ENCODE data around the gene PLEKHG4.
A peak's percentile ranks its signal among the peaks of the same experiment; 100 is the strongest.

Gene PLEKHG4

DNA sequence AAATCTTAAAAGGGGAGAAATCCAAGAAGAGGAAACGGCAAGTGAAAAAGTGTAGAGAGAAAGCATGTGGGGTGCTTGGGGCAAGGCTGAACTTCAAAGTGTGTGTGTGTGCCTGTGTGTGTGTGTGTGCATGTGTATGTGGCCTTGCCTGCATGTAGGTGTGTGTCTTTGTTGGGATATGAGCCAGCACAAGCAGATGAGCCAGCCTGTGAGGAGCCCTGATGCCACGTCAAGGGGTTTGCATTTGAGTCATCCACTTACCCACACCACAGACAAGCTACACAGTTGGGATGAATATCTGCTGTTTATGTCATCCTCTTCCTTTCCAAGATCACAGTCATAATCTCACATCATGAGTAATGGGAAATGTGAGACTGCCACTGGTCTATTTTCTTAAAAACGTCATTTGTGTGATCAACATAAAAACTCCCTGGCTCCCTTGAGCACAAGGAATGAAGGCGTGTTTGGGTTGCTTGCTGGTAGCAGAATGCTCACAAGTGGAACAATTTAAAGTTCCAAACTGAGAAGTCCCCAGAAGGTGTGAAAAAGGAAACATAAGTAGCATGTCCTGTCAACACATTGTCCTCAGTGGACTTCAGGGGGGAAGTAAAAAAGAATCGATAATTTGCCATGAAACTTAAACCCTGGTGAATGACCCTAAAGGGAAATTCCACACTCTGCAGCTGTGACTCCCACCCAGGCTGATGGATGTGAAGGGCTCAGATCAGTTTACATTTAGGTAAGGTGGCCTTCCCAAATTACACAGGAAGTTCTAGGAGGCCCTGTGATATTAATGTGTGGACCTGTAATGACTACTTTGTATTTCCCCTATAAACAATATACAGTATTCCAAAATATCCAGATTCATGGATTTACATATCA lies 32.5 kb downstream of the PLEKHG4 start:
- no peak for DNase-seq (ENCODE audit: insufficient read length, low spot score)
- peak; percentile 95 for FAIRE-seq
- TF ChIP-seq POLR2A (IDR thresholded peaks at IDR 0.05; ENCODE audit: low read depth, low read length) (peak; percentile 13; the same call in 1 of the 2 replicates), POLR2AphosphoS5 (IDR thresholded peaks at IDR 0.05; ENCODE audit: low read depth, low read length) (no peak), SPI1 (IDR thresholded peaks at IDR 0.05; ENCODE audit: low read depth, low read length) (peak; percentile 25; the same call in 1 of the 2 replicates)

DNA sequence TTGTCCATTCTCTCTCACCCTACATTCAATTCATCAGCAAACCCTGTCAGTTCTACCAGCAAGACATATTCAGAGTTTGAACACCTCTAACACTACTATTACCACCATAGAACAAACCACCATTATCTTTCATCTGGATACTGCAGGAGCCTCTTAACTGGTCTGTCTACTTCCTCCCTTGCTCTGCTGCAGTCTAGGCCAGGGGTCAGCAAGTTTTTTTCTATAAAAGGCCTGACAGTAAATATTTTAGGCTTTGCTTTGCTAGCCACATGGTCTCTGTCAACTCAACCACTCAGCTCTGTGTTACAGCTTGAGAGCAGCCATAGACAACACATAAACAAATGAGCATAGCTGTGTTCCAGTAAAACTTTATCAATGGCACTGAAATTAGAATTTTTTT lies 33.4 kb downstream of the PLEKHG4 start:
- FAIRE-seq, result no peak
- DNase-seq (ENCODE audit: insufficient read length, low spot score), result no peak
- no peak for TF ChIP-seq TAF1 (IDR thresholded peaks at IDR 0.05; ENCODE audit: low read depth, low read length)
- TF ChIP-seq SPI1 (IDR thresholded peaks at IDR 0.05; ENCODE audit: low read depth, low read length), result no peak
- no peak for TF ChIP-seq PAX5 (IDR thresholded peaks at IDR 0.05; ENCODE audit: insufficient read depth, low read length, severe bottlenecking)
- TF ChIP-seq POU2F2 (IDR thresholded peaks at IDR 0.05; ENCODE audit: low read depth, low read length), result no peak
- no peak for TF ChIP-seq POLR2A (IDR thresholded peaks at IDR 0.05; ENCODE audit: low read depth, low read length)
- no peak for TF ChIP-seq POLR2AphosphoS5 (IDR thresholded peaks at IDR 0.05; ENCODE audit: low read depth, low read length)

GRCh38 chr16:67317853-67318252 lies 38.5 kb downstream of the PLEKHG4 start:
- TF ChIP-seq POU2F2 (IDR thresholded peaks at IDR 0.05; ENCODE audit: low read depth, low read length) (no peak), POLR2AphosphoS5 (IDR thresholded peaks at IDR 0.05; ENCODE audit: low read depth, low read length) (no peak), SPI1 (IDR thresholded peaks at IDR 0.05; ENCODE audit: low read depth, low read length) (no peak), POLR2A (IDR thresholded peaks at IDR 0.05; ENCODE audit: low read depth, low read length) (no peak), PAX5 (IDR thresholded peaks at IDR 0.05; ENCODE audit: insufficient read depth, low read length, severe bottlenecking) (no peak), TAF1 (IDR thresholded peaks at IDR 0.05; ENCODE audit: low read depth, low read length) (no peak)
- no peak for DNase-seq (ENCODE audit: insufficient read length, low spot score)
- FAIRE-seq, result no peak

DNA sequence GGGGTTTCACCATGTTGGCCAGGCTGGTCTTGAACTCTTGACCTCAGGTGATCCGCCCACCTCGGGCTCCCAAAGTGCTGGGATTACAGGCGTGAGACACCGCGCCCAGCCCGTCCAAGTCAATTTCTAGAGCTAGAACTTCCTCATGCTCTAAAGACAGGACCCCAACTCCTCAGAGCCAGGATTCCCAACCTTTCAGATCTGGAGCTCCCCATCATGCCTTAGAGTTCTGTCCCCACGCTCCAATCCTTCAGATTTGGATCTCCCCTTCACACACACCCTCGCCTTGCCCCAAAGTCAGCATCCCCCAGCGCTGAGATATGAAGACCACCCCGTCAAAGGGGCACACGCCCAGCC lies 46.8 kb downstream of the PLEKHG4 start:
- DNase-seq (ENCODE audit: insufficient read length, low spot score), result no peak
- FAIRE-seq, result no peak
- TF ChIP-seq PAX5 (IDR thresholded peaks at IDR 0.05; ENCODE audit: insufficient read depth, low read length, severe bottlenecking) (no peak), POLR2AphosphoS5 (IDR thresholded peaks at IDR 0.05; ENCODE audit: low read depth, low read length) (no peak), POU2F2 (IDR thresholded peaks at IDR 0.05; ENCODE audit: low read depth, low read length) (no peak), TAF1 (IDR thresholded peaks at IDR 0.05; ENCODE audit: low read depth, low read length) (no peak), POLR2A (IDR thresholded peaks at IDR 0.05; ENCODE audit: low read depth, low read length) (no peak), SPI1 (IDR thresholded peaks at IDR 0.05; ENCODE audit: low read depth, low read length) (no peak)

DNA sequence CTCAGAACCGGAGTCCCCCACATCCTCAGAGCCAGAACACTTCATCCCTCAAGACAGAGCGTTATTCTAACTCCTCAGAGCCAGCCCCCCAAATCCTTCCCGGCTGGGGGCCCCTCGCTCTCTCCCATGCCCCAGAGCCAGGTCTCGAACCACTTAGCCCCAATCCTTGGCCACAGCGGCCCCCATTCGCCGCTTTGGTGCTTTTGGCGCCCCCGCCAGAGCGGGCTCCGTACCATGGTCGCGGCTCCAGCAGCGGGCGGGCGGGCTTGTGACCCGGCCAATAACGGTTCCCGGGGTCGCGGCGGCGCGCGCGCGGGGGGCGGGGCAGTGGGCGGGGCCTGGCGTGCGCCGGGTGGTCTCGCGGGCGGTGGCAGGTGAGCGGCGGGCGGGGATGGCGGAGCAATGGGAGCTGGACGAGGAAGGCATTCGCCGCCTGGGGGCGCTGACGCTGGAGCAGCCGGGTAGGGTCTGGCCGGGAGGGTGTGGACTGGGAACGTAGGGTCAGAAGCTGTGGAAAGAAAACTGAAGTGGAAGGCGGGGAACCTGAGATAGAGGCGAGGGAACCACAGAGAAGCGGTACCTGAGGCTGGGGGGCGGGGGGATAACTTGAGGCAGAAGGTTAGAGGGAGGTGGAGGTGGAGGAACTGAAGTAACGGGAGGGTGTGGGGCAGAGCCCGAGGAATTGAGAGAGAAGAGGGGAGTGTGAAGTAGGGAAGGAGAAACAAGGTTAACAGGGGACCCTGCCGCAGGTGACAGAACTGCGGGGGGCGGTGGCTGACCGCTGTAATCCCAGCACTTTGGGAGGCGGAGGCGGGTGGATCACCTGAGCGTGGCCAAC lies 47.4 kb downstream of the PLEKHG4 start, which contains the start of the genes KCTD19 and LRRC36:
Gene KCTD19 (minus strand): TSS at position 270 of the 838 bp plus-strand sequence. CDS start 34 bp downstream, at position 236.
Gene LRRC36 (plus strand): TSS at position 344 of the 838 bp plus-strand sequence. CDS start 48 bp downstream, at position 392.
- TF ChIP-seq PAX5 (IDR thresholded peaks at IDR 0.05; ENCODE audit: insufficient read depth, low read length, severe bottlenecking), result no peak
- TF ChIP-seq TAF1 (IDR thresholded peaks at IDR 0.05; ENCODE audit: low read depth, low read length), result 0 out of 2 replicates have a peak, but pooled peaks have one; percentile 23
- FAIRE-seq (peak; percentile 93), DNase-seq (ENCODE audit: insufficient read length, low spot score) (peak; percentile 71)

- TF ChIP-seq POLR2AphosphoS5 (IDR thresholded peaks at IDR 0.05; ENCODE audit: low read depth, low read length) (no peak), SPI1 (IDR thresholded peaks at IDR 0.05; ENCODE audit: low read depth, low read length) (peak; percentile 24; the same call in 1 of the 2 replicates)
- FAIRE-seq, result peak; percentile 59
- no peak for DNase-seq (ENCODE audit: insufficient read length, low spot score)
Measured at GRCh38 chr16:67327743-67328142, 48.4 kb downstream of the PLEKHG4 start.

DNA sequence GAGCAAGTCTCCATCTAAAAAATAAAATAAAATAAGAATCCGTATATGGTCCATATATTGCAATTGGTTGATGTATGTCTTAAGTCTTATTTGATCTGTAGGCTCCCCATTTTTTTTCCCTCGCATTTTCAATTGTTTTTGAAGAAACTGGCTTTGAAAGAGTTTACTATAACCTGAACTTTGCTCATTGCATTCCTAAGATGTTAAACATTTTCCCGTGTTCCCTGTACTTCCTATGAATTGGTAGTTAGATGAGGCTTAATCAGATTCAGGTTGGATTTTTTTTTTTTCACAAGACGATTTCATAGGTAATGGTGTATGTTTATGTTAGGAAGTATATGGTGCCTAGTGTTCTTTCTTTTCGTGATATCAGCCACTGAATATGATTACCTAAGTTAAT lies 50.6 kb downstream of the PLEKHG4 start:
- FAIRE-seq (no peak), DNase-seq (ENCODE audit: insufficient read length, low spot score) (no peak)
- TF ChIP-seq SPI1 (IDR thresholded peaks at IDR 0.05; ENCODE audit: low read depth, low read length), result no peak
- no peak for TF ChIP-seq PAX5 (IDR thresholded peaks at IDR 0.05; ENCODE audit: insufficient read depth, low read length, severe bottlenecking)
- no peak for TF ChIP-seq POLR2AphosphoS5 (IDR thresholded peaks at IDR 0.05; ENCODE audit: low read depth, low read length)
- TF ChIP-seq TAF1 (IDR thresholded peaks at IDR 0.05; ENCODE audit: low read depth, low read length), result no peak
- TF ChIP-seq POU2F2 (IDR thresholded peaks at IDR 0.05; ENCODE audit: low read depth, low read length), result no peak

- FAIRE-seq (no peak), DNase-seq (ENCODE audit: insufficient read length, low spot score) (no peak)
- TF ChIP-seq POU2F2 (IDR thresholded peaks at IDR 0.05; ENCODE audit: low read depth, low read length) (no peak), SPI1 (IDR thresholded peaks at IDR 0.05; ENCODE audit: low read depth, low read length) (no peak), POLR2A (IDR thresholded peaks at IDR 0.05; ENCODE audit: low read depth, low read length) (no peak), PAX5 (IDR thresholded peaks at IDR 0.05; ENCODE audit: insufficient read depth, low read length, severe bottlenecking) (no peak), POLR2AphosphoS5 (IDR thresholded peaks at IDR 0.05; ENCODE audit: low read depth, low read length) (no peak), TAF1 (IDR thresholded peaks at IDR 0.05; ENCODE audit: low read depth, low read length) (no peak)
Measured at GRCh38 chr16:67333315-67333714, 54.0 kb downstream of the PLEKHG4 start.

GRCh38 chr16:67336116-67336515 lies 56.8 kb downstream of the PLEKHG4 start:
- FAIRE-seq (no peak), DNase-seq (ENCODE audit: insufficient read length, low spot score) (no peak)
- no peak for TF ChIP-seq TAF1 (IDR thresholded peaks at IDR 0.05; ENCODE audit: low read depth, low read length)

DNA sequence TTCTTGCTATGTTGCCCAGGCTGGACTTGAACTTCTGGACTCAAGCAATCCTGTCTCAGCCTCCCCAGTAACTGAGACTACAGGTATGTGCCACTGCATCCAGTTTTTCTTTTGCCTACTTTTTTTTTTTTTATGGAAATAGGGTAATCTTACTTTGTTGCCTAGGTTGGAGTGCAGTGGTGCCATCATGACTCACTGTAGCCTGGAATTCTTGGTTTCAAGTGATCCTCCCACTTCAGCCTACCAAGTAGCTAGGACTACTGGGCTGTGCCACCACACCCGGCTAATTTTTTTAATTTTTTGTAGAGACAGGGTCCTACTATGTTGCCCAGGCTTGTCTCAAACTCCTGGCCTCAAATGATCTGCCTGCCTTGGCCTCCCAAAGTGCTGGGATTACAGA lies 57.3 kb downstream of the PLEKHG4 start:
- no peak for DNase-seq (ENCODE audit: insufficient read length, low spot score)
- TF ChIP-seq PAX5 (IDR thresholded peaks at IDR 0.05; ENCODE audit: insufficient read depth, low read length, severe bottlenecking) (no peak), TAF1 (IDR thresholded peaks at IDR 0.05; ENCODE audit: low read depth, low read length) (no peak), POU2F2 (IDR thresholded peaks at IDR 0.05; ENCODE audit: low read depth, low read length) (no peak), POLR2A (IDR thresholded peaks at IDR 0.05; ENCODE audit: low read depth, low read length) (no peak), SPI1 (IDR thresholded peaks at IDR 0.05; ENCODE audit: low read depth, low read length) (no peak), POLR2AphosphoS5 (IDR thresholded peaks at IDR 0.05; ENCODE audit: low read depth, low read length) (no peak)
- no peak for FAIRE-seq

All from GM12891 (cell line).